HG03460 (cell line): ENCODE data around the gene ZC3H13.

Experiments
- ATAC-seq: cut with Tn5 transposase; IDR thresholded peaks from one replicate; pipeline ENCODE4 v1.9.1; 2021; ENCODE audit not compliant: unreplicated experiment

Gene ZC3H13

GRCh38 chr13:46052319-46053161 lies at the start of gene ZC3H13:
TSS of gene ZC3H13 (minus strand) at chr13:46052746. CDS start at chr13:46045507, 7,239 bp downstream.
- peak; percentile 99 for ATAC-seq

DNA sequence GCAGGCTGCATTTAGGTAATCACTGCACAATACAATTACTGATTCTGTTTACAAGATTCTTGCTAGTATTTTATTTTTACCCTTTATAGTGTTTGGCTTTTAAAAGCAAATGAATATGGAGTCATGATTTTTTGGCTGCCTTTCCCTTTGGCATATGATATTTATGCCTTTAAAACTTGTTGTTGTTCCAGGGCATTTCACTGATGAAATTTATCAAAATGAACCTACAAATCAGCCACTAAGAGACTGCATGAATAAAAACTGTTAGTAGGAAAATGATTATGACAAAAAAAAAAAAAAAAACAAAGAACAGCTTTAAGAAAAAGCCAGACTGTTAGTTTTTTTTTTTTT lies 49.7 kb upstream of the ZC3H13 start:
- ATAC-seq: no peak

GRCh38 chr13:46101484-46102254 lies 49.1 kb upstream of the ZC3H13 start:
- ATAC-seq: no peak

GRCh38 chr13:46101002-46101401 lies 48.5 kb upstream of the ZC3H13 start:
- ATAC-seq: no peak

DNA sequence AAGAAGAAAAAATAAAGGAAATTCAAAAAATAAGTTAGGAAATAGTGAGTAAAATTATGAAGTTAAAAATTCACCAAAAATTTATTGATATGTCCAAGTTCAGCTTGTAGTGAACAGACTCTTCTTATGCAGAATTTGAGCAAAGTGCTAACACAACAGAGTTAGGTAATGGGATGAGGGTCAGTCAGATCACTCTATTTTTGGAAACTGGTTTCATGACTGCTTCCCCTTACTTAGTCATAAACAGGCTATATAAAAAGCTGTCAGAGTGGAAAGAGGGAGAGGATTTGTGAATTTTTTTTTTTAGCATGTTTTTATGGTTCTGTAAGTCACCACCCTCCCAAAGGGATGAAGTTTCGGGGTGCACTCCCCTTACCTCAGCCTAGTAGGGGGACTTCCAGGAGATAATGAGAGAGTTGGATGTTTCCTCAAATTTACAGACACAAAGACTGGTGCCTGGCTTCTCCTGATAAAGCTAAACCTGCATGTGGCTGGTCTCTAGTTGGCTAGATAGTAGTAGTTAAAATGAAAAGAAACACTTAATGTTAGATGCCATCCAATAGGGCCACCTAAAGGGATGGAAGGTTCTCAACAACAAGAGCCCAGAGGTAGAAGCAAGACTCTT lies 47.8 kb upstream of the ZC3H13 start:
- ATAC-seq: no peak

GRCh38 chr13:46097663-46098062 lies 45.1 kb upstream of the ZC3H13 start:
- no peak for ATAC-seq

GRCh38 chr13:46097015-46097414 lies 44.5 kb upstream of the ZC3H13 start:
- no peak for ATAC-seq

GRCh38 chr13:46094478-46094877 lies 41.9 kb upstream of the ZC3H13 start:
- no peak for ATAC-seq

DNA sequence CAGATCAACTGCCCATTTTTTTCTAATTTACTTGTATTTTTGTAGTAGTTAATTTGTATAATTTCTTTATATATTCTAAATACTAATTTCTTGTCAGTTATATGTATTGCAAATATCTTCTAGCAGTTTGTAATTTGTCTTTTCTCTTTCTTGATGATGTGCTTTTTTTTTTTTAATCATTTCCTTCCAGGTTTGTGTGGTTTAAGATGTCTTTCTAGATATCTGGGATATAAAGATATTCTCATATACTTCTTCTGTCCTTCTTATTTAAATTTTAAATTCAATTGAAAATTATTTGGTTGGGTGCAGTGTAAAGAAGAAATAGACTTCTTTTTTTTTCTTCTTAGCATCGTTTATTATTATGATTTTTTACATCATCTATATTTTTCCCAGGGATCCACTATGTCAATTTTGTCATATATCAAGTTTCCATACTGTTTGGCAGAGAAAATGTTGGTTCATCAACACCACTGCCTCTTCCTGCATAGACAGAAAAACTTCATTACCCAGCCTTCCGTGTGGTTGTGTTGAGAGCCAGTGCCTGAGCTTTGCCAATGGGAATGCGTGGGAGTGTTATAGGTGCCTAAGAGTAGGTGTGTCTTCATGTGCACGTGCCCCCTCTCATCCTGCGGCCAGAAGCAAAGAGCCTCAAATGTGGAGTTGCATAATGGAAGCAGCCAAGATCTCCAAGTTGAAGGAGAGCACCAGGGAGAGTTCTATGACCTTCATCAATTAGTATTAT lies 36.4 kb upstream of the ZC3H13 start:
- ATAC-seq: no peak

GRCh38 chr13:46087481-46087880 lies 34.9 kb upstream of the ZC3H13 start:
- no peak for ATAC-seq

DNA sequence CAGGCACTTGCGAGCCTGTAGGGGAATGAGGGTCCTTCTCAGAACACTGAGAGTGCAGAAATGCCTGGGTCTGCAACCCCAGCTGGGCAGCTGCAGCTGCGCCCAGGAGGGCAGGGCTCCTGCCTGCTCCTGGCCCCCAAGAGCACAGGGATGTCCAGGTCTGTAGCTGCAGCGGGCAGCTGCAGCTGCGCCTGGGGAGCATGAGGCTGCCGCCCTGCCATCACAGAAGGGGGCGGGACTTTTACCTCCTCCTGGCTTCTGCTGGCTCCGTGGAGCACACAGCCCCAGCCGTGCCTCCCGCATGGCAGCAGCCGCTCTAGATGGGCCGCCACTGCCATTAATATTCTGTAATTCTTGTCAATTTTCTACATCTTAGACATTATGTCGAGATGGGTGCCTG lies 34.4 kb upstream of the ZC3H13 start:
- no peak for ATAC-seq

GRCh38 chr13:46086421-46086922 lies 33.9 kb upstream of the ZC3H13 start:
- ATAC-seq: no peak

- no peak for ATAC-seq
These were observed 33.2 kb upstream of the ZC3H13 start for GRCh38 chr13:46085737-46086136.

DNA sequence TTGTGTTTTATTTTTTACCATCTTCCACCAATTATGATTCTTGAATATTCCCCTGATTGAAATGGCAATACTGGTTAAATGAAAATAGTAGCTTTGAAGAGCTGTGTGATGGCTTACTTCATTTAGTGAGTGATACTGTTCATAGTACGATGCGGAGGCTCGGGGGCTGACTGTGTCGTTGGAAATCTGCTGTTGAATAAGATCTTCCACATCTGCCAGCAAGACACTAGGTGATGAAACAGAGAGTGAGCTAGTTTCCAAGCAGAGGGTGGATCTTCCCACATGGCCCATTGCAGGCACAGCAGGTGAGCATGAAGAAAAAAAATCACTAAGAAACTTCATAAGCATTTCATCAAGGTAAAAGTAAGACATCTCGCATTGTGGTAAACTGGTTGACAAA lies 29.8 kb upstream of the ZC3H13 start:
- ATAC-seq: no peak

DNA sequence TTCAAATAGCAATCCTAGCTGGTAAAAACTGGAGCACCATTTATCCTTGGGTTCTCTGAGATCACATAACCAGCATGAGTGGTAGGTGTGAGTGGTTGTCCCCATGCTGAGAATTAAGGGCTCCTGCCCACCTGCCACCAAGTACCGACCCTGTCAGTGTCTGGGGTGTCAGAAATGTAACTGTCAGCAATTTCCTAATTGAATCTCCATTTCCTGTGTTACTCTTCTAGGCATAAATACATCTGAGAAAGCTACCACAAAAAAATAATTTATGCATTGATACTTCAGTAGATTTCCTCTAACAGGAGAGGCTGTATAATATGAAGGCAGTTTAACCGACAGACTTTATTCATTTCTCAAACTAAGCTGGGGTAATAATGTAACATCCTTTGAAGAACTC lies 27.2 kb upstream of the ZC3H13 start:
- ATAC-seq: no peak

DNA sequence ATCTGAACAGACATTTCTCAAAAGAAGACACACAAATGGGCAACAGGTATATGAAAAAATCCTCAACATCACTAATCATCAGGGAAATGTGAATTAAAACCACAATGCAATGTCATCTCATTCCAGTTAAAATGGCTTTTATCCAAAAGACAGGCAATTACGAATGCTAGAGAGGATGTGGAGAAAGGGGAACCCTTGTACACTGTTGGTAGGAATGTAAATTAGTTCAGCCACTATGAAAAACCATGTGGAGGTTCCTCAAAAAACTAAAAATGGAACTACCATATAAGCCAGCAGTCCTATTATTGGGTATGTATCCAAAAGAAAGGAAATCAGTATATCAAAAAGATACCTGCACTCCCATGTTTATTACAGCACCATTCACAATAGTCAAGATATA lies 24.7 kb upstream of the ZC3H13 start:
- no peak for ATAC-seq

- ATAC-seq: no peak
These were observed 24.3 kb upstream of the ZC3H13 start for GRCh38 chr13:46076827-46077226.

GRCh38 chr13:46075811-46076210 lies 23.3 kb upstream of the ZC3H13 start:
- no peak for ATAC-seq

- peak; percentile 90 for ATAC-seq
These were observed 19.2 kb upstream of the ZC3H13 start for GRCh38 chr13:46071590-46072249.

- no peak for ATAC-seq
These were observed 10.7 kb upstream of the ZC3H13 start for GRCh38 chr13:46063292-46063691.
